ENCODE measurements around the gene LIPJ.

LIPJ gene

DNA sequence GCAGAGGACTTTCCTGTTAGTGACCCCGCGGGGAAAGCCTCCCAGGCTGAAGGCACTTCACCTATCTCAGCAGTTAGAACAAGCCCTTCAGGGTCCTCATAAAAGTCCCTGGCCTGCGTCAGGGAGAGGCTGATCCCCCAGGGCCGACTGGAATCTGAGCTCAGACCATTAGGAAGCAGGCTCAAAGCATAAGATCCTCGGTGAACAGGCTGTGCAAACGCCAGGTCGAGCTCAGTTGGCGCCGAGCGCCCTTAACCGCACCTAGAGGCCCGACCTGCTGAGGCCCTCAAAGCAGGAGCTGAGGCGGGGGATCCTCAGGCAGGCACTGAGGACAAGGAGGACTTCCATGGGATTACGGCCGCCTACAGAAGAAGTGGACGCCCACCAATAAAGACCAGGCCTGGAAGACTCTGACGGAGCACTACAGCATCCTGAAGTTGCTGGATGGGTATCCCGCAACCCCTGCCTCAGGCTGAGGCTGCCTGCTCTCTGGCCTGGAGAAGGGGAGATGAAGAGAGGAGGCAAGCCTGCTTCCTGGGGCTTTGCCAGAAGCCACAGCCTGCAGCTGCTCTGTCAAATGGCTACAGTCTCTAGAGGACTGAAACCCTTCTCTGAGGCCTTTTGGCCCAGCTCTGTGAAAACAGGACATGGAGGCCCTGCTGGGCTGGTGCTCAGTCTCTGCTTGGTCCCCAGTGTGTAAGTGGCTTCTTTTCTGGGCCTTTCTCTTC is 29.9 kb downstream of the LIPJ start:
- DNase-seq (ENCODE audit: low read depth), result no peak
- TF ChIP-seq, protein P1, sequence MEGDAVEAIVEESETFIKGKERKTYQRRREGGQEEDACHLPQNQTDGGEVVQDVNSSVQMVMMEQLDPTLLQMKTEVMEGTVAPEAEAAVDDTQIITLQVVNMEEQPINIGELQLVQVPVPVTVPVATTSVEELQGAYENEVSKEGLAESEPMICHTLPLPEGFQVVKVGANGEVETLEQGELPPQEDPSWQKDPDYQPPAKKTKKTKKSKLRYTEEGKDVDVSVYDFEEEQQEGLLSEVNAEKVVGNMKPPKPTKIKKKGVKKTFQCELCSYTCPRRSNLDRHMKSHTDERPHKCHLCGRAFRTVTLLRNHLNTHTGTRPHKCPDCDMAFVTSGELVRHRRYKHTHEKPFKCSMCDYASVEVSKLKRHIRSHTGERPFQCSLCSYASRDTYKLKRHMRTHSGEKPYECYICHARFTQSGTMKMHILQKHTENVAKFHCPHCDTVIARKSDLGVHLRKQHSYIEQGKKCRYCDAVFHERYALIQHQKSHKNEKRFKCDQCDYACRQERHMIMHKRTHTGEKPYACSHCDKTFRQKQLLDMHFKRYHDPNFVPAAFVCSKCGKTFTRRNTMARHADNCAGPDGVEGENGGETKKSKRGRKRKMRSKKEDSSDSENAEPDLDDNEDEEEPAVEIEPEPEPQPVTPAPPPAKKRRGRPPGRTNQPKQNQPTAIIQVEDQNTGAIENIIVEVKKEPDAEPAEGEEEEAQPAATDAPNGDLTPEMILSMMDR (IDR thresholded peaks at IDR 0.05; ENCODE audit: low read depth, low read length, missing control alignments), result no peak
- H3K4me3 ChIP-seq (ENCODE audit: low read depth, low read length), result no peak overlapping the region

DNA sequence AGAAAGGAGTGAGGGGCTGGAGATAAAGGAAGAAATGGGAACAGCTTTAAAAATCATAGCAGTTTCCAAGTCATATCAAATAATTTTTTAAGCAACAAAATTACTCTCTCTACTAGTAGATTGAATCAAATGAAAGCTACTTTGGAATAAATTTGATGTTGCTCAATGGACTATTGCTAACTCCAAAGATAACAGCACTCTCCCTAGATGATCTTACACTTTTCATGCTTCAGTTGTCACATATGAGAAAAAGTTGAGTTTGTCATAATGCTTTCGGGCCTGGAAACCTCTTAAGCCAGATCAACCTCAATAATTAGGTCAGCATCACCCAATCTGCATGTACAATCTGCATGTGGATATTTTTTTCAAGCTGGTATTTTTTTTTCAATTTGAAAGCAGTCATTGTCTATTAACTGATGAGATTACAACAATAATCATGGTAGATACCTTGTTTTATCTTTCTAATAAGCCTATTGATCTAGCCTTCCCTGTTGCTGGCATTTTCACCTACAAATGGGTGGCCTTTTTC is 31.3 kb downstream of the LIPJ start:
- no peak overlapping the region for H3K4me3 ChIP-seq (ENCODE audit: low read depth, low read length)
- TF ChIP-seq, protein P1 (IDR thresholded peaks at IDR 0.05; ENCODE audit: low read depth, low read length, missing control alignments), result no peak
- DNase-seq (ENCODE audit: low read depth), result no peak

DNA sequence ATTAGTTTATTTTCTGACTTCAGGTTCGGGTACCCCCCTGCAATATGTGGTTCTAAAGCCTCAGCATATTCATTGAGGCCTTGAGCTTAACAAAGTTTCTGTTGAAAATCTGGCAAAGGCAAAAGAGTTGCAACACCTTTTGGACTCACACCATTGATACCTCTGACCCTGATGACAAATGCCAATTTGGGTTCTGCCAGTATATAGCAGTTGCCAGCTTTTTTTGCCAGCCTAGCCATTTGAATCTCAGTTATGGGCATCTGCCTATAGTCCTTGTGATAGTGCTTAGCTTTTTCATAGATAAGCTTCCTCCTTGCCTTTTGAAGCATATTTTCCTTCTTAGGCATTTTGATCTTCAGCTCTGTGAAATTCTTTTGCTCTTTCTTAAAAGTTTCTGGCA is 31.9 kb downstream of the LIPJ start:
- TF ChIP-seq, protein P1 (IDR thresholded peaks at IDR 0.05; ENCODE audit: low read depth, low read length, missing control alignments), result no peak
- H3K4me3 ChIP-seq (ENCODE audit: low read depth, low read length), result no peak overlapping the region
- DNase-seq (ENCODE audit: low read depth), result no peak

DNA sequence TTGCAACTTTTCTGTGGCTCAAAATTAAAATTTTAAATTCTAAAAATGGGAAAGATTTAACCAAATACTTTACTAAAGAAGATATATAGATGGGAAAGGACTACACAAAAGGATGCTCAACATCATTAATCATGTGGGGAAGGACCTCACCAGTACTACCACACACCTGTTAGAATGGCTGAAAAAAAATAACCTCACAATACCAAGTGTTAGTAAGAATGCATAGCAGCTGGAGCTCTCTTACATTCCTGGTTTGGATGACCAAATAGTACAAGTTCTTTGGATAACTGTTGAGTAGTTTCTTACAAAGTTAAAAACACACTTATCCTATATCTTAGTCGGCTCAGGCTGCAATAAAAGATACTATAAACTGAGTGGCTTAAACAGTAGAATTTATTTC is 33.9 kb downstream of the LIPJ start:
- no peak overlapping the region for H3K4me3 ChIP-seq (ENCODE audit: low read depth, low read length)
- TF ChIP-seq, protein P1 (IDR thresholded peaks at IDR 0.05; ENCODE audit: low read depth, low read length, missing control alignments), result no peak
- DNase-seq (ENCODE audit: low read depth), result no peak

DNA sequence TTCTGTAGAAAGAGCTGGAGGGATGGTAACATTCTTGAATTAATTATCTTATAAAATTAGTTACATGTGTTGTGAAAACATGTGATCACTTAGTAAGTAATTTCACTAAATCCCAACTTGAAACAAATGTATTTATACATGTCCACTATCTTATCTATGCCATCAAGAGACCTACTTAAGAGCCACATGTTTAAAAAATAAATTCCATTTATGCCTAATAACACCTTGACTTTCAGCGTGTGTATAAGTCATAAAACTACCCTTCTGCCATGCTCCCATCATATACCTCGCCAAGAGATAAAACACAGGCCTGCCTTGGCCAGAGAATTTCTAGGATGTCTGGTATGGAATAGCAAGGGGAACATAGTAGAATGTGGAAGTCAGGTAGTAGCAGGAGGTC is 37.3 kb downstream of the LIPJ start:
- TF ChIP-seq, protein P1 (IDR thresholded peaks at IDR 0.05; ENCODE audit: low read depth, low read length, missing control alignments), result no peak
- no peak overlapping the region for H3K4me3 ChIP-seq (ENCODE audit: low read depth, low read length)
- DNase-seq (ENCODE audit: low read depth), result no peak

DNA sequence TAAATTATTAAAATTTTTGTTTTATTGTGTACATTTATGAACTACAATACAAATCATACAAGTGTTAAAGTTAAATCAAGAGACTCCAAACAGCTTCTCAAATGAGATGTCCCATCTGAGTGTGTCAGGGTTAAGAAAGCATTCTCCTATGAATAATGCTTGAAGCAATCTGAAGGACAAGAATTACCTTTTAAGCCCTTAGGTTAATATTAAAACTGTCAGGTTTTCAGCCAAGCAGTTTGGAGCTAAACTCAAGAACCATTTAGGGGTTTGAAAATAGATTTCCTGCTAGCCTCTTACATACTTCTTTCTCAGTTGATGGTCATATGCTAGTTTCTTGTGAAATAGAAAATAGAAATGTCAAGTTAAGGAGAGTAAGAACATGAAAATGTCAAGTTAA is 38.3 kb downstream of the LIPJ start:
- no peak for DNase-seq (ENCODE audit: low read depth)
- H3K4me3 ChIP-seq (ENCODE audit: low read depth, low read length), result no peak overlapping the region
- TF ChIP-seq, protein P1 (IDR thresholded peaks at IDR 0.05; ENCODE audit: low read depth, low read length, missing control alignments), result no peak

DNA sequence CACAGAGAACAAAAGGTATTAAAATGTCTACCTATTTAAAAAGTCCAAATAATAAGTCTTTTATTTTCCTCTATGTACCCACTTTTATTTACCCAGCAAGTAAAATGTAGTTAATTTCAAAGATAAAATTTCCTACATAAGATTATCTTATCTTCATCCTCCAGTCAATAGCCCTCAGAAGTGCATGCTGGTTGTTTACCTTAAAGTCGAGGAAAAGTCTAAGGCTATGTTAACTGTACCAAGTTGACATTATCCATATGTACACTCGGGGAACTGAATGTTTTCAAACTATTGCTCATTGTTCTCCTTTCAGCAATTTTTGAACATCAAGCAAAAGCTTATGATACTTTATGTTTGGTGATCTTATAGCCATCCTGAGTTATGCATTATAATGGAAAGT is 53.6 kb downstream of the LIPJ start:
- no peak for DNase-seq (ENCODE audit: low read depth)
- H3K4me3 ChIP-seq (ENCODE audit: low read depth, low read length), result no peak overlapping the region

More for the DNA sequence above, 53.6 kb downstream of the LIPJ start:
- TF ChIP-seq, protein P1 (IDR thresholded peaks at IDR 0.05; ENCODE audit: low read depth, low read length, missing control alignments), result no peak

Data from GM12864 (cell line).